MM.1S (cell line): ENCODE measurements around the gene ATP10D.

Experiments
- DNase-seq: peaks from one replicate; pipeline ENCODE4 v3.0.0-alpha.2; 2015
- H2AFZ ChIP-seq: fragments of 300-600 bp; sonication (generic); 2 replicates; pipeline ENCODE4 v1.6.0; 2016; ENCODE audit warnings: antibody characterized with exemption, low read length
- H3F3A ChIP-seq: fragments of 300-600 bp; sonication (generic); 2 replicates; pipeline ENCODE4 v1.6.1; 2016; ENCODE audit warnings: mild to moderate bottlenecking, antibody characterized with exemption, low read length, moderate library complexity, mixed read lengths; ENCODE audit not compliant: insufficient read depth
- H3K27ac ChIP-seq: fragments of 300-600 bp; sonication (generic); 2 replicates; pipeline ENCODE4 v1.5.1; 2016; ENCODE audit warnings: mild to moderate bottlenecking, low read length
- H3K27me3 ChIP-seq: fragments of 300-600 bp; sonication (generic); replicated peaks from 2 replicates; pipeline ENCODE4 v1.6.0; 2016; ENCODE audit warnings: low read length; ENCODE audit not compliant: insufficient read depth
- H3K36me3 ChIP-seq: fragments of 300-600 bp; sonication (generic); replicated peaks from 2 replicates; pipeline ENCODE4 v1.6.1; 2016; ENCODE audit warnings: mild to moderate bottlenecking, low read length, mixed read lengths; ENCODE audit not compliant: insufficient read depth
- H3K4me1 ChIP-seq: fragments of 300-600 bp; sonication (generic); 2 replicates; pipeline ENCODE4 v1.6.1; 2016; ENCODE audit warnings: low read length, mixed read lengths
- H3K4me2 ChIP-seq: fragments of 300-600 bp; sonication (generic); 2 replicates; pipeline ENCODE4 v1.6.0; 2016; ENCODE audit warnings: low read depth, low read length
- H3K4me3 ChIP-seq: fragments of 300-600 bp; sonication (generic); 2 replicates; pipeline ENCODE4 v1.5.1; 2016; ENCODE audit warnings: low read length, mixed read lengths
- H3K79me2 ChIP-seq: fragments of 300-600 bp; sonication (generic); 2 replicates; pipeline ENCODE4 v1.6.1; 2016; ENCODE audit warnings: mixed run types, low read length, mixed read lengths
- H3K9ac ChIP-seq: fragments of 300-600 bp; sonication (generic); 2 replicates; pipeline ENCODE4 v1.6.1; 2016; ENCODE audit warnings: low read length, mixed read lengths
- H3K9me2 ChIP-seq: fragments of 300-600 bp; sonication (generic); replicated peaks from 2 replicates; pipeline ENCODE4 v1.6.1; 2016; ENCODE audit warnings: mild to moderate bottlenecking, low read length, mixed read lengths; ENCODE audit not compliant: insufficient read depth
- H3K9me3 ChIP-seq: fragments of 300-600 bp; sonication (generic); replicated peaks from 2 replicates; pipeline ENCODE4 v1.6.1; 2016; ENCODE audit warnings: mild to moderate bottlenecking, low read length, mixed read lengths; ENCODE audit not compliant: insufficient read depth
- H4K20me1 ChIP-seq: fragments of 300-600 bp; sonication (generic); 2 replicates; pipeline ENCODE4 v1.6.1; 2016; ENCODE audit warnings: mild to moderate bottlenecking, low read length, moderate library complexity, mixed read lengths; ENCODE audit not compliant: insufficient read depth
- EZH2 ChIP-seq: fragments of 300-600 bp; sonication (generic); optimal IDR thresholded peaks from 2 replicates; pipeline ENCODE3; 2017; ENCODE audit warnings: low read depth, mild to moderate bottlenecking, antibody characterized with exemption, low read length, mixed read lengths
- EZH2phosphoT487 ChIP-seq: fragments of 300-600 bp; sonication (generic); IDR thresholded peaks from 2 replicates; pipeline ENCODE4 v1.6.1; 2018; ENCODE audit warnings: antibody characterized with exemption, low read length
- TF ChIP-seq, protein P1 (sequence below): fragments of 300-600 bp; sonication (generic); IDR thresholded peaks from 2 replicates; pipeline ENCODE4 v1.5.1; 2016; ENCODE audit warnings: antibody characterized with exemption, low read length, mixed read lengths

ATP10D gene

GRCh38 chr4:47617607-47618006 is 132.5 kb downstream of the ATP10D start:
- no peak overlapping the region for H3K4me2 ChIP-seq
- H3K9ac ChIP-seq, result no peak overlapping the region
- no peaks in the 10 kb centered on the region for H3K4me1 ChIP-seq
- H3K4me3 ChIP-seq, result no peak overlapping the region
- TF ChIP-seq, protein P1, sequence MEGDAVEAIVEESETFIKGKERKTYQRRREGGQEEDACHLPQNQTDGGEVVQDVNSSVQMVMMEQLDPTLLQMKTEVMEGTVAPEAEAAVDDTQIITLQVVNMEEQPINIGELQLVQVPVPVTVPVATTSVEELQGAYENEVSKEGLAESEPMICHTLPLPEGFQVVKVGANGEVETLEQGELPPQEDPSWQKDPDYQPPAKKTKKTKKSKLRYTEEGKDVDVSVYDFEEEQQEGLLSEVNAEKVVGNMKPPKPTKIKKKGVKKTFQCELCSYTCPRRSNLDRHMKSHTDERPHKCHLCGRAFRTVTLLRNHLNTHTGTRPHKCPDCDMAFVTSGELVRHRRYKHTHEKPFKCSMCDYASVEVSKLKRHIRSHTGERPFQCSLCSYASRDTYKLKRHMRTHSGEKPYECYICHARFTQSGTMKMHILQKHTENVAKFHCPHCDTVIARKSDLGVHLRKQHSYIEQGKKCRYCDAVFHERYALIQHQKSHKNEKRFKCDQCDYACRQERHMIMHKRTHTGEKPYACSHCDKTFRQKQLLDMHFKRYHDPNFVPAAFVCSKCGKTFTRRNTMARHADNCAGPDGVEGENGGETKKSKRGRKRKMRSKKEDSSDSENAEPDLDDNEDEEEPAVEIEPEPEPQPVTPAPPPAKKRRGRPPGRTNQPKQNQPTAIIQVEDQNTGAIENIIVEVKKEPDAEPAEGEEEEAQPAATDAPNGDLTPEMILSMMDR, result no peak
- TF ChIP-seq EZH2phosphoT487, result no peak
- TF ChIP-seq EZH2, result no peak
- DNase-seq, result no peak
- no peaks in the 10 kb centered on the region for H3K9me2 ChIP-seq
- no peaks in the 10 kb centered on the region for H3K36me3 ChIP-seq
- no peak overlapping the region for H2AFZ ChIP-seq
- no peak overlapping the region for H3K27ac ChIP-seq
- H3F3A ChIP-seq, result no peaks in the 10 kb centered on the region
- no peaks in the 10 kb centered on the region for H3K27me3 ChIP-seq
- H4K20me1 ChIP-seq, result no peaks in the 10 kb centered on the region
- H3K79me2 ChIP-seq, result no peaks in the 10 kb centered on the region
- no peaks in the 10 kb centered on the region for H3K9me3 ChIP-seq

- H3K27me3 ChIP-seq, result no peaks in the 10 kb centered on the region
- TF ChIP-seq EZH2 (no peak), EZH2phosphoT487 (no peak)
- TF ChIP-seq, protein P1, result no peak
- H3K36me3 ChIP-seq, result no peaks in the 10 kb centered on the region
- H3K9me3 ChIP-seq, result no peaks in the 10 kb centered on the region
- H3K27ac ChIP-seq, result no peak overlapping the region
- H3K4me2 ChIP-seq, result no peak overlapping the region
- no peaks in the 10 kb centered on the region for H3K9me2 ChIP-seq
- H3K4me1 ChIP-seq, result no peaks in the 10 kb centered on the region
- no peak overlapping the region for H3K4me3 ChIP-seq
- no peaks in the 10 kb centered on the region for H3K79me2 ChIP-seq
- no peak for DNase-seq
- no peaks in the 10 kb centered on the region for H4K20me1 ChIP-seq
- H3K9ac ChIP-seq, result no peak overlapping the region
- H3F3A ChIP-seq, result no peaks in the 10 kb centered on the region
- H2AFZ ChIP-seq, result no peak overlapping the region
Measured at GRCh38 chr4:47619691-47620090, 134.6 kb downstream of the ATP10D start.

GRCh38 chr4:47621181-47621580 is 136.1 kb downstream of the ATP10D start:
- Histone ChIP-seq H3K4me2 (no peak overlapping the region), H3K9ac (no peak overlapping the region), H3K4me3 (no peak overlapping the region), H3K9me2 (no peaks in the 10 kb centered on the region), H3K9me3 (no peaks in the 10 kb centered on the region), H3K4me1 (no peaks in the 10 kb centered on the region), H3K27me3 (no peaks in the 10 kb centered on the region), H4K20me1 (no peaks in the 10 kb centered on the region), H3K27ac (no peak overlapping the region), H3K79me2 (no peaks in the 10 kb centered on the region), H2AFZ (no peak overlapping the region), H3F3A (no peaks in the 10 kb centered on the region), H3K36me3 (no peaks in the 10 kb centered on the region)
- no peak for DNase-seq
- TF ChIP-seq EZH2phosphoT487 (no peak), EZH2 (no peak)
- TF ChIP-seq, protein P1, result no peak
